ENCODE results near the gene SCO2.

The SCO2 gene

DNA sequence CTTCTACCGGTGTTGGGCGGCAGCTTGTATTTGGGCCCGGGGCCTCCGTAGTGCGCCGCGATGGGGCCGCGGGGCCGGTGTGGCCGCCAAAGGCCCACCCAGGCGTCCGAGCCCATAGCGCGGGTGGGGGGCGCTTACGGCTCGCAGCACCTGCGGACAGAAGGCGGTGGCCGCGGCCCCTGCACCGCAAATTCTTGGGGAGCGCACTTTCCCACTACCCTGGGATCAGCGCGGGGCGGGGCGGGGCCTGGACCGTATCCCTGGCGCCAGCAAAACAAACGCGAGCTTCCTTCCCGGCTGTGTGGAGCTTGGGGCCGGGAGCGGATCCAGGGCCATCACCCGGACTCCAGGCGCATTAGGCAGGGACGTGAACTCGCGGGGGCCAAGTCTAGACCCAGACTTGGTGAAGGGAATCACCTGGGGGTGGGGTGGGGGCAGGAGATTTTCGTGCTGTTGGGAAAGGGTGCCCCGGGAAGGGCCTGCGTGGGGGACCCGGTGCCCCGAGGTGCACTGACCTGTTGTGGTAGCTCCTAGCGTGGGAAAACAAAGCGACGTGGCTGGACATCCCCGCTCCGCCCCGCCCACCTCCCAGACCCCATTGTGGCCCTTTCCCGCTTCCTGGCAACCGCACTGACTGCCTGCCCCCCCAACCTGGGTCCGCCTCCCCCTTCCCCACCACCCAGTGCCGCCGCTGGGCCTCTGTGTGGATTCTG, 6.7 kb upstream of the SCO2 start:
- no peak for DNase-seq (ENCODE audit: low read depth)

DNA sequence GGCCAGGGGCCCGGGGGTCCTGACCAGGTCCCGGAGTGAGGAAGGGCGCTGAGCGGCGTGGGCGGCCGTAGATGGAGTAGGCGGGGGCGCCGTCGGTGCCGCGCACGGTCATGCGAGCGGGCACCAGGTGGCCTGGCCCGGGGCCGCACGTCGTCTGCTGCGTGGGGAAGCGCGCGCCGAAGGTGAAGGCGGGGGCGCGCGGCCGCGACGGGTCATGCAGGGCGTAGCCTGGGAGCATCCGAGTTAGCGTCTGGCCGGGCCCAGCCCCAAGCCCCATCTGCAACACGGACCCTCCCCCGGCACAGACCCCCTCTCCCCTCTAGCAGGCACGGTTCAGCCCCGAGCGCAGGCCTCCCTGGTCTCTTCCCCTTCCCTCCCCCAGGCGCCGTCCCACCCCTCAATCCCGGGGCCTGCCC, 6.2 kb upstream of the SCO2 start:
- no peak for DNase-seq (ENCODE audit: low read depth)

DNA sequence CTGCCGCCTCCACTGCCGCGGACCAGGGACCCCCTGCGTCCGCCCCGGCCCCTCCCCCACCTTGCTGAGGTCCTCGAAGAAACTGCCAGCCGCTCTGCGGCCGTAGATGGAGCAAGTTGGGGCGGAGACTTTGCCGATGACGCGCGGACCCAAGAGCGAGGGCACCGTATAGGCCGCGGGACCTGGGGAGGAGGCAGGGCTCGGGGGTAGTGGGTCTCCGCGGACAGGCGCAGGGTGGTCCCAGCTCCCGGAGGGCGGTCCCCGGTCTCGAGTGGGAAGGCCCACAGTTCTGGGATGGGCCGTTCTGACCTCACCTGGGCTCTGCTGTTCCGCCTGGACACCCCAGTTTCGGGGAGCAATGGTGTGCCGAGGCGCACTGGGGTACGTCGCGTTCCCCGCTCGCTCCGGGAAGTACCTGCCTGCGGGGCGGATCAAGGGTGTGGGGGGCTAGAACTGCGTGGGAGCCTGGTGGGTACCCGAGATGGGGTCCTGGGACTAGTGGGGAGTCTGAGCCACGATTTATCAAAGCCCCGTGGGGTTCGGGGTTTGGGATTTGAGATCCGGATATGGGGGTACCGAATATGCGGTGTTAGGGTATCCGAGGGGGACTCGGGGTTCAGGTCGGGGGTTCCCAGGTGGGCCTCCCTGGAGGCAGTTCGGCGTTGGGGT, 5.6 kb upstream of the SCO2 start:
- DNase-seq (ENCODE audit: low read depth) = peak; percentile 61

DNA sequence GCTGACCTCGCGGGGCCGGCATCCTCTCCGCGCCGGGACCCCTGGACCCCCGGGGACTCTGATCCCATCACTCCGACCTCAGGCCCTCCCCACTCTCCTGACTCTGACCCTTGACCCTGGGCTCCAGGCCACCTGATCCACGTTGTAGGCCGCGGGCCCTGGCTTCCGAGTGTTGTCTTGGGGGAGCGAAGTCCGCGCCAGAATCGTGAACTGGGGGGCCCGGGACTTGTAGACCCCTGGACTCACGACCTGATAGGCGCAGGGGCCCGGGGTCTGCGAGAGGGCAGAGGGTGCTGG, 5.1 kb upstream of the SCO2 start:
- DNase-seq (ENCODE audit: low read depth) = no peak

DNA sequence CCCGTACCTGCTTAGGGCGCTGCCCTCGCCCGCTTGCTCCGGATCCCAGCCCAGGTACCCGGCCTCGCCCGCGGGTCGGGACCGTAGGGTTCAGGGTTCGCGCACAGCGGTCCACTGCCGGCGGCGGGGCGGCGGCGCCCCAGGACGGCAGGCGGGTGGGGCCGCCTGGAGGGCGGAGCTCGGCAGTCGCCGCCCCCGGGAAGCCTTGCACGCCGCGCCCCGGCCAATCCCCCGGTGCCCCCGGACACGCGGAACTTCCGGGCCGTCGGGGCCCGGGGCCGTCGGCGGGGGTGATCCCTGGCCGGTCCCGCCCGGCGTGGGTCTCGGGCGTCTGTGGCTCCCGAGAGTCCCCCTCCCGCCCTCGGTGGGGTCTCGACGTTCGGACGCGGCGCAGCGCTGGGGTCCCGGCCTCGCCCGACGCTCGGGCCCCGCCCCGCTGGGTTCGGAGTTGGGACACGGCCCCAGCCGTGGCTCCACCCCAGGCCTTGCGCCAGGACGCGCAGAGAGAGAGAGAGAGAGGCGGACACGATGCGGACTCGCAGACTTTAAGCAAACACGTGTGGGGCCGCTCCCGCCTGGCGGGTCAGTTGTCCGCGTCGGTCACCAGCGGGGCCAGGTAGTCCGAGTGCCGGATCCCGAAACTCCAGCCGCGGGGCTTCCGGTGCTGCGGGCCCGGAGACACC, 4.6 kb upstream of the SCO2 start, which contains the start of gene TYMP:
TYMP (minus strand) TSS at position 116 of the 683 bp plus-strand sequence. CDS start 303 bp downstream, outside the sequence.
- DNase-seq (ENCODE audit: low read depth) = peak; percentile 48

DNA sequence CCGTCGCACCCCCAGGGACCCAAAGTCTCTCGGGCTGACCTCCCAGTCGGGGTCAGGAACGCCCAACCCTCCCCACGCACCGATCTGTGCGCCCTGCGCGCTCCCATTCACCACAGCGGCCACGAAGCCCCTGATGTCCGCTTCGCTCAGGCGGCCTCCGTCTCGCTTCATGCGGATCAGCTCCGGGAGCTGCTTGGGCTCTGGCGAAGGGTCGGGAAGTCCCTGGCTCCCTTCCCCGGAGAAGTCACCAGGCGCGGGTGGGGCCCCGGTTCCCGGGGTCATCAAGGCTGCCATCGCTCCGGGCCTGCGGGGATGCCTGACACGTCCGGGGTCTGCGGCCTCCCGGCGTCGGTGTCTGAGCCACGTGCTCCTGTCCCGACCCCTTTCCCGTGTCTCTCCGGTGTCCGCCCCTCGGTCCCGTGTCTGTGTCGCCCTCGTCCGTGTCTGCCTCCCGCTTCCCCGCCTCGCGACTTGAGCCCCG, 4.1 kb upstream of the SCO2 start:
- DNase-seq (ENCODE audit: low read depth) = no peak

DNA sequence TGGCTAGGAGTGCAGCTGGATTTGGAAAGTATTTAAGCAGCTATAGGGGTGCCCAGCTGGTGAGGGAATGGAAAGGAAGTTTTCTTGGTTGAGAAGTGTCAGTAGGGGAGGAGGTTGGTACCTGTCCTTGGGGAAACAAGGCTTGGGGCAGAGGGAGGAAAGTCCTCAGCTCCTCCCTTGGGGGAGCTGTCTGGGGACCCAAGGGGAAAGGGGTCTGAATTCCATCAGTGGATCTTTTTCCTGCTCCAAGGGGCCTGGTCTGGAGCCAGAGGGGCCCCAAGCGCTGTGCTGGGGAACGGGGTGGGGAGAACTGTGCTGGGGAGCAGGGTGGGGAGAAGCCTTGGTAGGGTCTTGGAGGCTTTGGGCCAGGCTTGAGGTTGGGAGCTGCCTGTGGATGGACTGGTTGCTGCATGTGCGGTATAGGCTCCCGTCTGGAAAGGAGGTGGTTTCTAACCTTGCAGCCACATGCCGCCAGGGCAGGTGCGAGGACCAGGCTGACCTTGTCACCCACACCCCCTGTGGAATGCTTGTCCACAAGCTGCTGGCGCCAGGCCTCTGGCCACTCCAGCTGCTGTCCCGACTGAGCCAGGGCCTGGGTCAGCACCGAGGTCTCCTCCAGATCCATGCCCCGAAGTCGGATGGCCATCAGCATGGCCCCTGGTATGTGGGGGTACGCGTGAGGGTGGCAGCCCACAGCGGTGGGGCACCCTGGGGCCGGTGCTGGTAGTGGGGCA, 3.5 kb upstream of the SCO2 start:
- DNase-seq (ENCODE audit: low read depth) = no peak

DNA sequence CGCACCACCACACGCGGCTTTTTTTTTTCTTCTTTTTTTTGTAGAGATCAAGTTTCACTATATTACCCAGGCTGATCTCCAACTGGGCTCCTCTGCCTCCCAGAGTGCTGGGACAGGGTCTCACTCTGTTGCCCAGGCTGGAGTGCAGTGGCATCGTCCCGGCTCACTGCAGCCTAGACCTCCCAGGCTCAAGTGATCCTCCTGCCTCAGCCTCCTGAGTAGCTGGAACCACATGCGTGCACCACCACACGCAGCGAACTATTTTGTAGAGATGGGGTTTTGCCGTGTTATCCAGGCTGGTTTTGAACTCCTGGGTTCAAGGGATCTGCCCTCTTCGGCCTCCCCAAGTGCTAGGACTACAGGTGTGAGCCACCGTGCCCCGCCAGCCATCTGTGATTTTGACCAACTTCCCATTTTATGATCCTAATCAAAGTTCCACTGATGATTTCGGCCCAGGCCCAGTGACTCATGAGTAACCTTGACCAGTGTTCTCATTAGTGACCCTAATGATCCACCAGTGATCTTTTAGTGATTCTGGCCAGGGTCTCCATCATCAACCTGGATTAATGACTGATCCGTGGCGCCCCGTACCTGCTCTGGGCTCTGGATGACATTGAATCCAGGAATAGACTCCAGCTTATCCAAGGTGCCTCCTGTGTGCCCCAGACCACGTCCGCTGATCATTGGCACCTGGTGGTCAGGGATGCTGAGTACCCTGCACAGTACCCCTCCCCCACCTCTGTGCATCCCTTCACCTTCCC, 2.7 kb upstream of the SCO2 start:
- no peak for DNase-seq (ENCODE audit: low read depth)

DNA sequence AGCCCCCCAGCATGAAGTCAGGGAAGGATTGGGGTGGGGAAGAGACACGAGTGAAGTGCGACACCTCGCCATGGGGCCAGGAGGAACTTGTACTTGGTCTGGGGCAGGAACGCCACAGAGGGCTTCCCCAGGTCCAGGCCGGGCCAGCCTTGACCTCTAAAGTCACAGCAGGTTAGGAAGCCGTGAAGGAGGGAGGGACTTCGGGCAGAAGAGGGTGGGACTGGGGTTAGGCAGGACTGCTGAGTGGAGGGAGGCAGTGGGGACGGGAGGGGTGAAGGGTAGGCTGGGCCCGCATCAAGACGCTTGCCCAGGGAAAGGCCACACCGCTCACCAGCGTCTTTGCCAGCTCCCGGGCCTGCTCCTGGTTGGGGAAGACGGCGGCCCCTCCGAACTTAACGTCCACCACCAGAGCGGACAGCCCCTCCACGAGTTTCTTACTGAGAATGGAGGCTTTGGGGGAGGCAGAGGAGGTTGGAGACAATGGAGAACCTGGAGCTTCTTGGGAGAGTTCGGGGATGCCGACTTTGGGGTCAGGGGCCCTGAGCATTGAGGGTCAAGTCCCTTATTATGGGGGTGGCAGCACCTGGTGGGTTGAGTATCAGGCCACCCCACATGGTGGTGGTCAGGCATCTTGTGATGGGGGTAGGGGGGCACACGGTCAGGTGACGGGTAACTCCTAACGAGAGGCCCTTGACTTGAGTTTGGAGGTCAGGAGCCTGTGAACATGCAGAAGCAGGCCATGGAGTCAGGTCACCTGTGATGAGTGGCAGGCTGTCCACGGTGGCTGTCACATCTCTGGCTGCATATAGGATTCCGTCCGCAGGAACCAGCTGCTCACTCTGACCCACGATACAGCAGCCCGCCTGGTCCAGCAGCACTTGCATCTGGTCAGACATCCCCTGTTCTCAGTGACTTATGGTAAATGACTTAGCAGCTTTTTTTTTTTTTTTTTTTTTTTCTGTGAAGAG, 1.7 kb upstream of the SCO2 start:
- DNase-seq (ENCODE audit: low read depth) = peak; percentile 44

DNA sequence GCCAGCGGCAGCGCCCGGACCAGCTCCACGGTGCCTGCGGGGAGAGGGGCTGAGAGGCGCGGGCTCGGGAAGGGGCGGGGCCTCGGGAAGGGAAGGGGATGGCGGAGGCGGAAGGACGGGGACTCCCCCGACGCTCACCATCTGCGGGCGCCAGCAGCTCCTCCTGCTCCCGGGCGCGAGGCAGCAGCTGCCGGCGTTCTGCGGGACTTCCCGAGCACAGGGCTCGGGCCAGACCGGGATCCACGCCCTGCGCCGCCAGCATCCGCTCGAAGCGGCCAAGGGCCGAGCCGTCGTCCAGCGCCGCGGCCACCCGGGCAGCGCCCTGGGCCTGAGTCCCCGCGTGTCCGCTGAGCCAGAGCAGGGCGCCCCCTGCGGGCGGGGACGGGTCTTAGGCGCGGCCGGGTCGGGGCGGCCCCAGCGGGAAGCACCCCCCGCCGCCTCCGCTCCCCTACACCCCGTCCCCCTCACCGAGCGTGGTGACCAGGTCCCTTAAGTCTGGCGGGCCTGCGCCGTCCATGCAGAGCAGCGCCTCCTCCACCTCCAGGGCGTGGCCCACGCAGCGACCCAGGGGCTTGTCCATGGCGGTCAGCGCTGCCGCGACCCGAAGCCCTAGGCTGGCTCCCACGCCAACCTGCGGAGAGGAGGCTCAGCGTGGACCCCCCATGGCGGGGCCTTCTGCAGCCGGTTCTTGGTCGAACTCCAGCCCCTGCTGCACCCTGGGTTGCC, 873 bp upstream of the SCO2 start:
- DNase-seq (ENCODE audit: low read depth) = peak; percentile 57

DNA sequence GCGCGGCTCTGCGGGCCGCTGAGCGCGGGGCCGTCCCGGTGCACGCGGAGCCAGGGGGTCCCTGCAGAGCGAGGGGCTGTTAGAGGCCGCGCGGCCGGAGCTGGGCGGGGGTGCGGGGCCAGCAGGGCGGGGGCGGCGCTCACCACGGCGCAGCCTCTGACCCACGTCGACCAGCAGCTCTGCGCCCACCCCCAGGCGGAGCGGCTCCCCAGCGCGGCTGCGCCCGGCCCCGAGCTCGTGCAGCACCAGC, 385 bp upstream of the SCO2 start:
- DNase-seq (ENCODE audit: low read depth) = no peak

DNA sequence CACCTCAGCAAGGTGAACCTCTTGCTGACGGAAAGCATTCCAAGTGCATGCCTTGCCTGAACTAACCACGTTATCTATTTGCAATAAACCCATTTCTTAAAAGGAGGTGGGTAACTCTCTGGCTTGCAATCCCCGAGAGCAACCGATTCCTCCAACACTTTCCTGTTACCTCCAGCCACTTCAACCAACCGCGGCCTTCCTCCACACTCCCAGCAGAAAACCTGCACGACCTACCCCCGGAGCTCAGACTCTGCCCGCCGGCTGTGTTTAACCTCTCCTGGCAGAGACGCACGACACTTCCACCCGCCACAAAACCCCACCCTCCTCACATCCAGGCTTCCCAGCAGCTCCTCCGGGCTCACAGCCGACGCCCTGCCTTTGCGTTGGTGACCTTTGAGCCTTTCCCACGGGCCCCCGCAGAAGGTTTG, 708 bp downstream of the SCO2 start:
- no peak for DNase-seq (ENCODE audit: low read depth)

DNA sequence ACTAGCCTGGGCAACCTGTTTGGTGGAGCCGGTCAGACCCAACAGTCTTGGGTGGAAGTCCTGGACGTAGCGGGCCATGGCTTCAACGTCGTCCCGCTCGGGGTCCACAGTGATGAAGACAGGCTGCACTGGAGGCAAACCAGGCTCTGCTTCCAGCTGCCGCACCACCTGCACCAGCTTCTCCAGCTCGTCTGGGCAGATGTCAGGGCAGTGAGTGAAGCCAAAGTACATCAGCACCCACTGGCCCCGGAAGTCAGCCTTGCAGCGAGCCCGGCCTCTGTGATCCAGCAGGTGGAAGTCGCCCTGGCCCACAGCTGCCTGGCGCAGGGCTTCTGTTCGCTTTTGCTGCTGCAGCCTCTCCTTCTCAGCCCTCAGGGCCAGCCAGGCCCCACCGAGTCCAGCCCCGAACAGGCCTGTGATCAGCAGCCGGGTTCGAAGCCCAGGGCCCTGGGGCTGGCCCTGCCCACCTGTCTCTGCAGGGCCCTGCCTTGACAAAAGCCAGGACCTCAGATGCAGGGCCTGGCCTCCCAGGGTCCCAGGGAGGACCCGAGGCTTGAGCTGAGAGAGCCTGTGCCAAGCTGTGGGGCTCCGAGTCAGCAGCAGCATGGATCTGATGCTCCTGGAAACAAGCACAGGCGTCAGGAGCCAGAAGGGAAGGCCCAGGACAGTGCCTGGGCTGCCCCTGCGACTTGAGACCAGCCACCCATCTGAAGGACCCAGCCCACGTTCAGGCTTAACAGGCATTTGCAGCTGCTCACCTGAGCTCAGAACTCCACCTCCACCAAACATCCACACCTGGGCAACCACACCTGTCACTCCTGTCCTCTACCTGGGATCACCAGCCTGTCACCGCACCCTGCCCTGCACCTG, 1.4 kb downstream of the SCO2 start:
- no peak for DNase-seq (ENCODE audit: low read depth)

DNA sequence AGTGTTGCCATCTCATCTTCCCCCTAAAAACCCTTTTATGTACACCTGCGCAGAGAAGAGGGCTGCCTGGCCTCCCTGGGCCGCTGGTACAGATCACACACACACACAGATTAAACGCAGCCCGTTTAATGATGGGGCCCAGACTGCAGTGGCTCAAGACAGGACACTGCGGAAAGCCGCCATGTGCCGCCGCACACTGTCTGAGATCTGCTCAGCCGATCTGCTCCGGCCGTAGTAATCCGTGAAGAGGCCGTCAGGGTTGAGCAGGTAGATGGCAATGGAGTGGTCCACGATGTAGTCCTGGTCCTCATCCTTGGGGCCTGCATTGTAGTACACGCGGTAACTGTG, 2.0 kb downstream of the SCO2 start:
- no peak for DNase-seq (ENCODE audit: low read depth)

DNA sequence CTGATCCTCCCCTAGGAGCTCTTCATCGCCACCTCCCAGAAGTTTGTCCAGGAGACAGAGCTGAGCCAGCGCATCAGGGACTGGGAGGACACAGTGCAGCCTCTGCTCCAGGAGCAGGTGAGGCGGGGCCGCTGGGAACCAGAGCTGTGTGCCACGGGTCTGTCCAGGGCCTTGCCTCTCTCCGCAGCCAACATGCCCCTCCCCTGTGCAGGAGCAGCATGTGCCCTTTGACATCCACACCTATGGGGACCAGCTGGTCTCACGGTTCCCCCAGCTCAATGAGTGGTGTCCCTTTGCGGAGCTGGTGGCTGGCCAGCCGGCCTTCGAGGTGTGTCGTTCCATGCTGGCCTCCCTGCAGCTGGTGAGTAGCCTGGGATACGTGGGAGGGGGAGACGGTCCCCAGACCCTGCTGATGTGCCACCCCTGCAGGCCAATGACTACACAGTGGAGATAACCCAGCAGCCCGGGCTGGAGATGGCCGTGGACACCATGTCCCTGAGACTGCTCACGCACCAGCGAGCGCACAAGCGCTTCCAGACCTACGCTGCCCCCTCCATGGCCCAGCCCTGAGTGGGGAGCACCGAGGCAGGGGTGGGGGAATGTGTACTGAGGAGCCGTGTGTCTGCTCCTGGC, 2.5 kb downstream of the SCO2 start:
- no peak for DNase-seq (ENCODE audit: low read depth)

DNA sequence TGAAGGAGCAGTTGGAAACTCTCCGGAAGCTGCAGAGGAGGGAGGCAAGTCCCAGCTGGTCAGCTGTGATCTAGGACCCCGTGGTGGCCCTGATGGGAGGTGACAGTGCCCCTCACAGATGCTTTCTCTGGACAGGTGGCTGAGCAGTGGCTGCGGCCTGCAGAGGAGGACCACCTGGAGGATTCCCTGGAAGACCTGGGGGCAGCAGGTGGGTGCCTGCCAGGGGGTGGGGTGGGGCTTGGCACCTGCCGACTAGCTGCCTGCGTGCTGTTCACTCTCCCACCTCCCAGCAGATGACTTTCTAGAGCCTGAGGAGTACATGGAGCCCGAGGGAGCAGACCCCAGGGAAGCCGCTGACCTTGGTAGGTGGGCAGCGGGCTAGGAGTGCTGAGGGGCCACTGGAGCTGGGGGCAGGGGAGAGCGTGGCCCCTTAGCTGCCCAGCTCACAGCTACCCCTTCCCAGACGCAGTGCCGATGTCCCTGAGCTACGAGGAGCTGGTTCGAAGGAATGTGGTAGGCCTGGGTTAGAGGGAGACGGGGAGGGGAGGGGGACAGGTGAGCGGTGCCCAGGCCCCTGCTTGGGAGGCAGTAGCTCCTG, 3.1 kb downstream of the SCO2 start:
- no peak for DNase-seq (ENCODE audit: low read depth)

DNA sequence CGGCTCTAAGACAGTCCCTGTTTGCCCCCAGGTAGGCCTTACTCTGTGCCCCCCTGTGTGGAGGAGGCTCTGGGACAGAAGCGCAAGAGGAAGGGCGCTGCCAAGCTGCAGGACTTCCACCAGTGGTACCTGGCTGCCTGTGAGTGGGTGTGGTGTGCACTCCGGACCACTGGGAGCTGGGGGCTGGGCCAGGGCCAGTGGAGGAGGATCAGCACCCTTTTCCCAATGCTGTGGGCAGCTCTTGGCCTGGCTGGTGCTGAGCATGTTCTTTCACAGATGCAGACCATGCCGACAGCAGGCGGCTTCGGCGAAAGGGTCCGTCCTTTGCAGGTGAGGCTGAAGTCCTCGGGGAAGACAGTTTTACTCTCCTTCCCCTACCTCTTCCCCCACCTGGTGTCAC, 3.7 kb downstream of the SCO2 start:
- no peak for DNase-seq (ENCODE audit: low read depth)

DNA sequence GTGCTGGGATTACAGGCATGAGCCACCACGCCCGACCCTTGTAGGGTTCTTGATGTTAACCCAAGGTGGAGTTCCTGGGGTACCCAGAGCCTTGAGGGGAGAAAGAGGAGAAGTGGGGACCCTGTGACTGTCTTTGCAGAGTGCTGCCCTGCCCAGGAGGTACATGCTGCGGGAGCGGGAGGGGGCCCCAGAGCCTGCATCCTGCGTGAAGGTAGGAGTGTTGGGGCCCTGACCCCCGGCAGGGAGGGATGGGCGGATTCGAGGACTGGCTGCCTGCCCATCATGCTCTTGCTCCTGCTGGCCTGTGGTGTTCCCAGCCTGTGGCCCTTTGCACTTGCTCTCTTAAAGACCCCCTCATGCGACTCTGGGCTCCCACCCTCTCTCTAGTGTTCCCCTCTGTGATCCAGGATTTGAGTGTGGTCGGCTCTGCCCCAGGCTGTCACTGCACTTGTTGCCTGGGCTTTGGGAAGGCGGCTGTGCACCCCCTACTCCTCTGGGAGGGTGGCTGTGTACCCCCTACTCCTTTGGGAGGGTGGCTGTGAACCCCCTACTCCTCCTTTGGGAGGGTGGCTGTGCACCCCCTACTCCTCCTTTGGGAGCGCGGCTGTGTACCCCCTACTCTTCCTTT, 4.5 kb downstream of the SCO2 start:
- no peak for DNase-seq (ENCODE audit: low read depth)

Measured in fibroblast of the conjunctiva (primary cell).